ENCODE results near the gene SMCO2. TPM values are rescaled to one million over a fixed set of nuclear protein-coding genes. Genes with fewer than 3 reads are reported as not detected.

Gene SMCO2
- total RNA-seq, 1 experiment from 2014 or later = 1.7 TPM

DNA sequence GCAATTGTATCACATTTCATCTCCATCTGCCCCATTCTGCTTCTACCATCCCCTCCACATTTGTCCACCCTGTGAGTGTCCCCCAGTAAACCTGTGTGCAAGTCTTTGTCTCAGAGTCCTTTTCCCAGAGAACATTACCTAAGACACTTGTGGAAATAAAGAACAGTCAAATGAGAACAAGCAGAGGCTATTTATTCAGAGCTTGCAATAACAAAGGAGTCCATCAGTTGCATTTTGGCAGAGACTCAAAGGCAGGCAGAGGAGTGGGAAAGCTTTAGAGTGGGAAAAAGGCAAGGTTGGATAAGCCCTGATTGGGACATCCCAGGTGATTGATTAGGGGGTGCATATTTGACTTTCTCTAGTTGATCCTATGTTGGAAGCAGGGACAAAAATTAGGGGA lies 59.2 kb downstream of the SMCO2 start:
- no TSS peak for BruUV-seq (replicated peaks)
- Histone ChIP-seq H3K4me2 (ENCODE audit: low read length) (no peak overlapping the region), H3K27ac (ENCODE audit: low read length) (no peak overlapping the region), H3F3A (ENCODE audit: low read length, unreplicated experiment) (no peaks in the 10 kb centered on the region), H3K79me2 (ENCODE audit: low read length) (no peaks in the 10 kb centered on the region), H3K9me3 (ENCODE audit: low read length) (no peaks in the 10 kb centered on the region), H3K4me3 (ENCODE audit: low read length) (no peak overlapping the region), H3K4me1 (ENCODE audit: insufficient read depth, low read length) (no peaks in the 10 kb centered on the region), H4K20me1 (ENCODE audit: low read length) (no peaks in the 10 kb centered on the region), H3K9me2 (replicated peaks; ENCODE audit: low read length) (no peaks in the 10 kb centered on the region), H3K9ac (ENCODE audit: low read length) (no peak overlapping the region), H2AFZ (ENCODE audit: low read length) (no peak overlapping the region), H3K27me3 (ENCODE audit: low read length) (no peaks in the 10 kb centered on the region), H3K36me3 (ENCODE audit: low read depth, low read length) (no peaks in the 10 kb centered on the region)
- no peak for TF ChIP-seq EZH2phosphoT487 (IDR thresholded peaks at IDR 0.05; ENCODE audit: borderline replicate concordance, low read length)
- no peak for TF ChIP-seq EZH2 (IDR thresholded peaks at IDR 0.05; ENCODE audit: low read length, unreplicated experiment)
- TF ChIP-seq, protein P1, sequence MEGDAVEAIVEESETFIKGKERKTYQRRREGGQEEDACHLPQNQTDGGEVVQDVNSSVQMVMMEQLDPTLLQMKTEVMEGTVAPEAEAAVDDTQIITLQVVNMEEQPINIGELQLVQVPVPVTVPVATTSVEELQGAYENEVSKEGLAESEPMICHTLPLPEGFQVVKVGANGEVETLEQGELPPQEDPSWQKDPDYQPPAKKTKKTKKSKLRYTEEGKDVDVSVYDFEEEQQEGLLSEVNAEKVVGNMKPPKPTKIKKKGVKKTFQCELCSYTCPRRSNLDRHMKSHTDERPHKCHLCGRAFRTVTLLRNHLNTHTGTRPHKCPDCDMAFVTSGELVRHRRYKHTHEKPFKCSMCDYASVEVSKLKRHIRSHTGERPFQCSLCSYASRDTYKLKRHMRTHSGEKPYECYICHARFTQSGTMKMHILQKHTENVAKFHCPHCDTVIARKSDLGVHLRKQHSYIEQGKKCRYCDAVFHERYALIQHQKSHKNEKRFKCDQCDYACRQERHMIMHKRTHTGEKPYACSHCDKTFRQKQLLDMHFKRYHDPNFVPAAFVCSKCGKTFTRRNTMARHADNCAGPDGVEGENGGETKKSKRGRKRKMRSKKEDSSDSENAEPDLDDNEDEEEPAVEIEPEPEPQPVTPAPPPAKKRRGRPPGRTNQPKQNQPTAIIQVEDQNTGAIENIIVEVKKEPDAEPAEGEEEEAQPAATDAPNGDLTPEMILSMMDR (conservative IDR thresholded peaks at IDR 0.05; ENCODE audit: low read depth, low read length) = no peak
- no peak for DNase-seq
- intact Hi-C loops (cut with micrococcal nuclease) = no loop called here
- CTCF ChIA-PET = no interaction called here
- ATAC-seq = no peak
- POLR2A ChIA-PET (ENCODE audit: unreplicated experiment) = no interaction called here

DNA sequence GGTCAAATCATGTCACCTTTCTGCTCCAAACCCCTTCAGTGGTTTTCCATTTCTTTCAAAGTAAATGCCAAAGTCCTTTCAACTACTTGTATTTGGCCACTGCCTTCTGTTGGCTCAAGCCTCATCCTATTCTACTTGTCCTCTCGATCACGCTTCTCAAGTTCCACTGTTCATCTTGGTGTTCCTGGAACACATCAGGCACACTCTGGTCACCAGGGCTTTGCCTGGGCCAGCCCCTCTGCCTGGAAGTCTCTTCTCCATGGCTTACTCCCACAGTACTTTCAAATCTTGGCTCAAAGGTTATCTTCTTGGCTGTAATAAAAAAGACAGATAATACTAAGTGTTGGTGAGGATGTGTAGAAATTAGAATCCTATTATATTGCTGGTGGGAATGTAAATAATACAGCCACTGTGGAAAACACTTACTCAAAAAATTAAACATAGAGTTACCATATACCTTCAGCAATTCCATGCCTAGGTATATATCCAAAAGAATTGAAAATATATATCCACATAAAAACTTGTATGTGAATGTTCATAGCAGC lies 60.2 kb downstream of the SMCO2 start:
- no peak overlapping the region for H3K4me2 ChIP-seq (ENCODE audit: low read length)
- BruUV-seq (replicated peaks) = no TSS peak
- no peaks in the 10 kb centered on the region for H3K36me3 ChIP-seq (ENCODE audit: low read depth, low read length)
- intact Hi-C loops (cut with micrococcal nuclease) = no loop called here
- no peak overlapping the region for H3K27ac ChIP-seq (ENCODE audit: low read length)
- no peaks in the 10 kb centered on the region for H3F3A ChIP-seq (ENCODE audit: low read length, unreplicated experiment)
- ATAC-seq (no peak), DNase-seq (no peak)
- no peak overlapping the region for H3K4me3 ChIP-seq (ENCODE audit: low read length)
- H3K4me1 ChIP-seq (ENCODE audit: insufficient read depth, low read length) = no peaks in the 10 kb centered on the region
- no peaks in the 10 kb centered on the region for H3K9me2 ChIP-seq (replicated peaks; ENCODE audit: low read length)
- TF ChIP-seq EZH2phosphoT487 (IDR thresholded peaks at IDR 0.05; ENCODE audit: borderline replicate concordance, low read length) = no peak
- TF ChIP-seq, protein P1 (conservative IDR thresholded peaks at IDR 0.05; ENCODE audit: low read depth, low read length) = no peak
- no peak for TF ChIP-seq EZH2 (IDR thresholded peaks at IDR 0.05; ENCODE audit: low read length, unreplicated experiment)
- H3K9me3 ChIP-seq (ENCODE audit: low read length) = no peaks in the 10 kb centered on the region
- no peaks in the 10 kb centered on the region for H3K79me2 ChIP-seq (ENCODE audit: low read length)
- H4K20me1 ChIP-seq (ENCODE audit: low read length) = no peaks in the 10 kb centered on the region
- no peaks in the 10 kb centered on the region for H3K27me3 ChIP-seq (ENCODE audit: low read length)
- CTCF ChIA-PET = no interaction called here
- no peak overlapping the region for H2AFZ ChIP-seq (ENCODE audit: low read length)
- no peak overlapping the region for H3K9ac ChIP-seq (ENCODE audit: low read length)
- POLR2A ChIA-PET (ENCODE audit: unreplicated experiment) = no interaction called here

DNA sequence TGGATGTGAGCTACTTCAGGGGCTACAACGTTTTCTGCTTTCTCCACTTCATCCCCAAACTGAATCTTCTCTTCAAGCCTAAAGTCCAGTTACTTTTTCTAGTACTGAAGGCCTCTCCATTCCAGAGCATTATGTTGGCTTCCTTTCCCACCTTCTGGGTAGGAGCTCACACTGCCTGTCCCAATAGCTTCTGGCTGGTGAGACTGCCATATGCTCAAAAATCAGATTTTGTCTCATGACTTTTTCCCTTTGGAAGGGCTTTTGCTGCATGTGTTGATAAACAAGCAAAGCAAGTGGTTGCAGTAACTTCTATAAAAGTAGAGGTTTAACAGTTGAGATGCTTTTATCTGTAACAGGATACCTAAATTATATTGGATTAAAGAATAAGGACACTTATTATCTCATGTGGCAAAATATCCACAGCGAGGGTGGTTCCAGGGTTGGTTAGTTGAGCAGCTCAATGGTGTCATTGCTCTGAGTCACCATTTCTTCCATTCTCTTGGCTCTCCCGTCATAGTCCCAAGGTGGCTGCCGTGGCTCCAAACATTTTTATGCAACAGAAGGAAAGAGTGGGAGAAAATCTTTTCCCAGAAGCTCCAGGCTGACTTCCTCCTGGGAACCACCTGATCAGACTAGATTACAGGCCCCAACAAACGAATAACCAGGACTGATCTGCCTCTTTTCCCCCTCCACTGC lies 62.3 kb downstream of the SMCO2 start:
- Histone ChIP-seq H3K79me2 (ENCODE audit: low read length) (no peaks in the 10 kb centered on the region), H2AFZ (ENCODE audit: low read length) (no peak overlapping the region), H3K27me3 (ENCODE audit: low read length) (no peaks in the 10 kb centered on the region), H3K9me2 (replicated peaks; ENCODE audit: low read length) (no peaks in the 10 kb centered on the region), H4K20me1 (ENCODE audit: low read length) (no peaks in the 10 kb centered on the region), H3K4me3 (ENCODE audit: low read length) (no peak overlapping the region), H3K9me3 (ENCODE audit: low read length) (no peaks in the 10 kb centered on the region), H3K4me1 (ENCODE audit: insufficient read depth, low read length) (no peaks in the 10 kb centered on the region), H3F3A (ENCODE audit: low read length, unreplicated experiment) (no peaks in the 10 kb centered on the region), H3K27ac (ENCODE audit: low read length) (no peak overlapping the region), H3K36me3 (ENCODE audit: low read depth, low read length) (no peaks in the 10 kb centered on the region), H3K4me2 (ENCODE audit: low read length) (no peak overlapping the region), H3K9ac (ENCODE audit: low read length) (no peak overlapping the region)
- BruUV-seq (replicated peaks) = no TSS peak
- POLR2A ChIA-PET (ENCODE audit: unreplicated experiment) = no interaction called here
- intact Hi-C loops (cut with micrococcal nuclease) = no loop called here
- TF ChIP-seq, protein P1 (conservative IDR thresholded peaks at IDR 0.05; ENCODE audit: low read depth, low read length) = no peak
- TF ChIP-seq EZH2phosphoT487 (IDR thresholded peaks at IDR 0.05; ENCODE audit: borderline replicate concordance, low read length) (no peak), EZH2 (IDR thresholded peaks at IDR 0.05; ENCODE audit: low read length, unreplicated experiment) (no peak)
- no peak for ATAC-seq
- CTCF ChIA-PET = no interaction called here
- DNase-seq = no peak
